Left kidney (tissue), 2 donors: ENCODE results near the gene STK33. TPM values are rescaled to one million over a fixed set of nuclear protein-coding genes. Genes with fewer than 3 reads are reported as not detected.

Source experiments
- DNase-seq: peaks from one replicate; pipeline ENCODE4 v3.0.0-alpha.2; 2013
- polyA plus RNA-seq: library from polyadenylated mRNA; unstranded; fragments of 120-200 nt; gene quantifications from one replicate; pipeline ENCODE4 v1.2.1, GENCODE V29; 2013; ENCODE audit not compliant: insufficient read length

STK33 gene
- polyA plus RNA-seq, 1 donor, result 47.1 TPM

DNA sequence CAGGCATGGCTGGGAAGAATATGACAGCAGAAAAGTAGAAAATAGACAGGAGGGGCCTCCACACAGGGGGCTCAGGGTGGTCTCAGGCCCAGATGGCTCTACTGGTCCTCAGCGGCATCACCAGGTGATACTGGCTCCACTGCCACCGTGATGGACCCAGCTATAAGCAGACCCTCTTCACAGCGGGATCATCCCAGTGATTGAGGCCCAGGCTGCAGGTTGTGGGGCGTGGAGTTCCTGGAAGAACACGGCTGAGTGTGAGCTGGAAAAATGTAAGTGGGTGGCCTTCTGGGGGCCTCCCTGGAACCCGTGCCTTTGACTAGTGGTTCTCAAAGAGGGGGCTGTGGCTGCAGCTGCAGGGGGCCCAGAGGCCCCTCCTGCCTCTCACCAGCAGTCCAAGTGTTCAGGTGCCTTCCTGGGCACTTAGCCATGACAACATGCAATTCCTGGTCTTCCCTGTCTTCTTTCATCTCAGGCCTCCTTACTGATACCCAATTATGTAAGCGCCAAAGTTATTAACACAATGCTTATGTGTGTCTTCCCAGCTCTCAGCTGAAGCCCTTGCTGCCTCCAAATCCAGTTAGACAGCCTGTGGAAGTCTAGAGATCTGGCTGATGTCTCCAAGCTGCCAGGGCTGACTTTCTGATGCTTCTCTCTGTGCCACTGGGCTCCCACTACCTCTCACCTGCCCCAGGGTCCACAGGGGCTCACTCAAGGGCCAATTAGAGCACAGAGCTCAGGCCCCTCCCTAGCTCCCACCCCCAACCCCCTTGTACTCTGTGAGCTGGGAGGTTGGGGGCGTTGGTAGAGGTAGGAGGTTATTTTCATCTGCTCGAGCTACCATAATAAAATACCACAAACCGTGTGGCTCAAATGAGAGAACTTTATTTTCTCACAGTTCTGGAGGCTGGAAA, 220.3 kb downstream of the STK33 start:
- no peak for DNase-seq

GRCh38 chr11:8372641-8373381, 221.2 kb downstream of the STK33 start:
- DNase-seq, result no peak

DNA sequence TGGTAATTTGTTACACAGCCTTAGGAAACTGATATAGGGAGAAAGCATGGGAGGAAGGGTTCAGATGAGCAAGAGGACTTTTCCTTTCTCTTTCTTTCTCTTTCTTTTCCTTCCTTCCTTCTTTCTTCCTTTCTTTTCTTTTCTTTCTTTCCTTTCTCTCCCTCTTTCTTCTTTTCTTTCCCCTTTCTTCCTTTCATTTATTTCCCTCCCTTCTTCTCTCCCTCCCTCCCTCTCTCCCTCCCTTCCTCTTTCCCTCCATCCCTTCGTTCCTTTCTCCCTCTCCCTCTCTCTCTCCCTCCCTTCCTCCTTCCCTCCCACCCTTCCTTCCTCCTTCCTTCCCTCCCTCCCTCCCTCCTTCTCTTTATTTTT, 222.5 kb downstream of the STK33 start:
- DNase-seq, result no peak

GRCh38 chr11:8370812-8371515, 223.1 kb downstream of the STK33 start:
- no peak for DNase-seq

DNA sequence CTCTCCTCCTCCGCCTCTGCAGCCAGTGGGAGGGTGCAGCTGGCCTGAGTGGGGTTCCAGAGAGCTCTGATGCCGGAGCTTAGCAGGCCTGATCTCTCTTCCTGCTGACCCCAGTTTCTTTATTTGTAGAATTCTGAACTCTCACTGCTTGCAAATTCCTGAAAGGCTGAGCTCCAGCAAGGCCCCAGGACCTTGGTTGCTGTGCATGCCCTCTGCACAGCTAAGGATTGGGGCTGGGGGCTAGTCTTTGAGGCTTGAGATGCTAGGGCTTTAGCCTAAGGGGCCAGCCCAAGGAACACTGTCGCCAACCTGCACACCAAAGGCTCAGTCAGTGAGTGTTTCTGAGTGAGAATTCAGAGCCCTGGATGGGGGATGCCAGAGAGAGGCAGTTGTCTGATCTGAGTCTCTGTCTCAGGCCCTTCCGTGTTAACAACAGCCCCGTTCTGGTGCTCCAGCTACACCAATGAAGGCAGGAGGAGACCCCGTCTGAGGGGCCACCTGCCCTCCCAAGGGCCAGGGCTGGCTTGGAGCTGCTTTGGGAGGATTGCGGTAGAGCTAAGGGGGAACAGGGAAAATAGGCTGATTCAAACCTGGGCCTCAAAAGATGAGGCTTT, 224.3 kb downstream of the STK33 start:
- no peak for DNase-seq

DNA sequence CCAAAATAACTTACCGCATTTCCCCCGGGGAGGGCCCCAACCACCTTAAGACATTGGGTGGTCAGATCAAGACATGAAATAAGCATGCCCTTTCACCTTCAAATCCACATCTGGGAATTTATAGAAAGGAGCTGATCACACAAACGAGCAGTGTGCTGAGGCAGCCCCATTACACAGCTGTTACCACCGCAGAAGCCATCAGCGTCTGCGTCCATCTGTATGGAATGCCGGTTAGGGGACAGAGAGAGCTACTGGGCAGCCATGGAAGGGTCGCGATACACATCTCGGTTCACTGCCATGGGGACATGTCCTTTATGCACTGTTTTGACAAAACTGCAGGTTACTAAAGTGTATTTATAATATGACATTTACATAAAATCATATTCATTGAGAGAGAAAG, 225.3 kb downstream of the STK33 start:
- DNase-seq, result no peak

- DNase-seq, result no peak
Observed at GRCh38 chr11:8368194-8368593, 225.8 kb downstream of the STK33 start.

GRCh38 chr11:8366316-8366715, 227.7 kb downstream of the STK33 start:
- no peak for DNase-seq

DNA sequence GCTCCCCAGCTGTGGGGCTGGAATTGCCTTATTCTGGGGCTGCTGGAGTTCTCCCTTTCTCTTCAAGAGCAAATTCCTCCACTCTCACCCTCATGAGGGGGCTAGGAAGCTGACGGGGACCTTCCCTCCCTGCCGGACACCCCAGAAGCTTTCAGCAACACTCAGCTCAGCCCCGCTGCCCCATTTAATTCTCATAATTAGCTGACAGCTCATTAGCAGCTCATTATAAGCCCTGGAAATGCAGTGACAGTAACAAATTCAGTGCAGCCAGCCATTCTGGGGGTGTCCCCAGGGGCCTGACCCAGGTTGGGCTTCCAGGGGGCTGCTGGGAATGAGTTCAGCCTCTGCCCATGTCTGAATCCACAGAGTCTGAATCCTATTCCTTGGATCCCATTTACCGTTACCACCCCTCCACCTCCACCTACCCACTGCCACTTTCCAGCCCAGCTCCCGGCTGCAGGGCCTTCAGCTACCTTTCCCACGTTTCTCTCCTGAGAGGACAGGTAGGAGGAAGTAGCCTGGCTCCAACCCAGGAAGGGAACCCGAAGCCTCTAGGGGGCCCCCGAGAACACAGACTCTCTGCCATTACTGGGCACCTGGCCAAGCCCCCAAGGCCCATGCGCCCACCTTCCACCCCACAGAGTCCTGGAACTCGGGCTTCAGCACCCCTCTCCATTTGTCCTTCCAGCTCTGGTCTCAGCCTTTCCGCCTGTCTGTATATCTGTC, 228.6 kb downstream of the STK33 start:
- DNase-seq, result no peak

- DNase-seq, result no peak
Observed at GRCh38 chr11:8363921-8364320, 230.1 kb downstream of the STK33 start.

GRCh38 chr11:8362899-8363298, 231.1 kb downstream of the STK33 start:
- DNase-seq, result no peak

GRCh38 chr11:8362491-8362890, 231.5 kb downstream of the STK33 start:
- no peak for DNase-seq

GRCh38 chr11:8361664-8362210, 232.3 kb downstream of the STK33 start:
- no peak for DNase-seq

DNA sequence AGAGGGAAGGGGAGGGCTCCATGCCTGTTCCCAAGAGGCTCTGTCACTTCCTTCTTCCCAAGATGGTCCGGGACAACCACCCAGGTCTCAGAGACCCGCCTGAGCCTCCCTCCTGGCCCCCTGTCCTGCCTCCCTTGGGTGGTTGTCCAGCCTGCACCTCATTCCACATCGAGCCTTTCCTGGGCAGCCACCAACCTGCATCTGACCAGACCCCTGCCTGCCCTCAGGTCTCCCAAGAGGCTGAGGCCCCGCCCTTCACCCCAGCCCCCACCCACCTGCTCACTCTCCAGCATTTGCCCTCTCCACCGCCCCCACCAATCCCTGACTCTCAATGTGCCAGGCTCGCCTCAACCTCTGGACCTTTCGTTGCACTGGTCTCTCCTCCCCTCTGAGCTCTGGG, 232.8 kb downstream of the STK33 start:
- DNase-seq, result no peak

DNA sequence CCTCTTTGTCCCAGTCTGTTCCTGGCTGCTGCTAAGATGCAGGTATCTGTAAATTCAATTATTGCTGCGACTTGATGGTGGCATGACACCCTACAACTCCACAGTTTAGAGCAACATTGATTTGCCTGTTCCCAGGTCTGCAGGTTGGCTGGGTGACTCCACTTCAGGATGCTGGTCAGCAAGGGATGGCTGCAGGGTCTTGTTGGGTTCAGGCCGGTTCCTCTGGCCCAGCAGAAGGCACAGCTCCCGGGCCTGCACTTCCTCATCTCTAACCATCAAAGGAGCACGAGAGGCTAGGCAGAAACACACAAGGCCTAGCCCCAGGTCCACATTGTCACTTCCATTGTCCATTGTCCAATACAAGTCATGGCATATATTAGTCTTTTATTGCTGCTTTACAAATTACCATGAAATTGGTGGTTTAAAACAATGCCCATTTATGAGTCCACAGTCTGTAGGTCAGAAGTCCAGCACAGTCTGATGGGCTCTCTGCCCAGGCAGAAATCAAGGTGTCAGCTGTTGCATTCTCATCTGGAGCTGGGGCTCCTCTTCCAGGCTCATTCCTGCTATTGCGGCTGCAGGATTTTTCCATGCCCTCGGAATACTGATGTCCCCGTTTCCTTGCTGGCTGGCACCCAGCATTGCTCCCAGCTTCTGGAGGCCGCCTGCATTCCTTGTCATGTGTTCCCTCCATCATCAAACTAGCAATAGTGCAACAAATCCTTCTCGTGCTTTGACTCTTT, 233.8 kb downstream of the STK33 start:
- no peak for DNase-seq

- DNase-seq, result no peak
Observed at GRCh38 chr11:8359521-8359920, 234.5 kb downstream of the STK33 start.

- no peak for DNase-seq
Observed at GRCh38 chr11:8357891-8358566, 236.0 kb downstream of the STK33 start.

DNA sequence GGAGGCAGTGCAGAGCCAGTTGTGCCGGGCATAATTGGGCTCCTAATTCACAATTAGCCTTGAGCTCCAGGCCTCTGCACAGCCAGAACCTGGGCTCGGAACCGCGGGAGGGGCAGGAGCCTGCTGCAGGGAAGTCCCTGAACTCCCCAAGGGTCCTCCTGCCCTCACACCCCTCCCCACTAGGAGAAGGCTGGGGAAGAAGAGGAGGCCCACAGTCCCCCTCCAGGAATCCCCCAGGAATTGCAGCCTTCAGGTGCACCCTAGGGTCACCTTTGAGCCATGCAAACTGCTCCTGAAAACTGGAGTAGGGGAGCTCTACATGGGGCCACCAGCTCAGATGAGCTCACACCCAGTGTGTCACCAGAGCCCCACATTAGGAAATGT, 236.5 kb downstream of the STK33 start:
- no peak for DNase-seq

DNA sequence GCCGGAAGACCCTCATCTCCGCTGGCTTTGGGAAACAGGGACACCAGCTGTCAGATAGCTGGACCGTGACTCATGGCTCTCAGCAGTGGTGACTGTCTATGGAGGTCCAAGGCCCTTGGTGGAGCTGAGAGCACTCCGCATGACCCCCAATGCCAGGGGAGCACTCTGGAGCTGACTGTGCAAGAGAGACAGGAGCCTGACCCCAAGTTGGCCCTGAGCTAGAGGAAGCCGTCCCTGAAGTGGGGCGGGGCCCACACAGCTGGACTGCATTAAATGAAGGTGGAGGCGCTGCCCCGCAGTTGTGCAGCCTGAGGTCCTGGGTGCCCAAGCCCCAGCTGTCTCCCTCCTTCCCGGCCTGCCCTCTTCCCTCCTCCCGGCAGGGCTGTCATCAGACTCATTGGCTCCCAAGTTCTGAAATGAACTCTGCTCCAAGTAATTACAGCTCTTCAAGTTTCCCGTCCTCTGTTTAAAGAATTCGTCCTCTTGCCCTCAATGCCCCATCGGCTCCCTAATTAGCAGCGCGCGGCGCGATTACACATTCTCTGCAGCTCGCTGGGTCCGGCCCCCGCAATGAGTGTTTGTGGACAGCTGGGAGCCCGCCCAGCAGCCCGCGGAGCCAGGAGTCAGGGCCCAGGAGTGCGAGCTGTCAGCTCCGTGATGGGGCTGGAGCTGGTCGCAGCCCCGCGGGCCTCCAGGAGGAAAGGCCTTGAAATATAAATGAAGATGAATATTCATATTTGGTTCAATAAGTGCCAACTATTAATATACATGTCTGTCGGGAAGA, 237.1 kb downstream of the STK33 start:
- peak; percentile 81 for DNase-seq
